DND-41 (cell line): Measurements from ENCODE around the gene GALNT13.

Experiments used
- ATAC-seq: fragments of 200-7000 bp; cut with Tn5 transposase; 3 replicates; pipeline ENCODE4 v1.9.1; 2021; ENCODE audit warnings: low read depth; ENCODE audit not compliant: insufficient read depth
- DNase-seq: peaks from one replicate; pipeline ENCODE4 v3.0.0-alpha.2; 2020
- H2AFZ ChIP-seq: 2 replicates; pipeline ENCODE4 v1.6.0; 2012; ENCODE audit warnings: low read depth, low read length
- H3K27ac ChIP-seq: 2 replicates; pipeline ENCODE4 v1.5.1; 2012; ENCODE audit warnings: low read length, inconsistent platforms
- H3K27me3 ChIP-seq: fragments of 200-600 bp; sonication (generic); 2 replicates; pipeline ENCODE4 v1.6.0; 2012; ENCODE audit warnings: low read length, mild to moderate bottlenecking, inconsistent platforms; ENCODE audit not compliant: insufficient read depth, poor library complexity
- H3K36me3 ChIP-seq: 2 replicates; pipeline ENCODE4 v1.5.1; 2012; ENCODE audit warnings: low read length, inconsistent platforms; ENCODE audit not compliant: insufficient read depth
- H3K4me1 ChIP-seq: 2 replicates; pipeline ENCODE4 v1.5.1; 2012; ENCODE audit warnings: mild to moderate bottlenecking, low read length; ENCODE audit not compliant: insufficient read depth
- H3K4me2 ChIP-seq: 2 replicates; pipeline ENCODE4 v1.6.0; 2012; ENCODE audit warnings: mild to moderate bottlenecking, moderate library complexity, low read length, inconsistent platforms; ENCODE audit not compliant: insufficient read depth
- H3K4me3 ChIP-seq, 2 experiments: fragments of 200-600 bp in 1 of 2; shearing (Covaris generic) in 1 of 2; 2 replicates each; pipeline ENCODE4 v1.5.1; 2012 to 2016; ENCODE audit warnings: inconsistent platforms in 2 of 2, low read length in 2 of 2, mild to moderate bottlenecking in 2 of 2, low read depth in 1 of 2, moderate library complexity in 1 of 2
- H3K79me2 ChIP-seq: 2 replicates; pipeline ENCODE4 v1.6.0; 2012; ENCODE audit warnings: low read length, inconsistent platforms; ENCODE audit not compliant: insufficient read depth
- H3K9ac ChIP-seq: 2 replicates; pipeline ENCODE4 v1.6.0; 2012; ENCODE audit warnings: low read depth, mild to moderate bottlenecking, inconsistent platforms, low read length, moderate library complexity
- H3K9me3 ChIP-seq: 2 replicates; pipeline ENCODE4 v1.5.1; 2012; ENCODE audit warnings: low read length, moderate library complexity, mild to moderate bottlenecking, inconsistent platforms; ENCODE audit not compliant: insufficient read depth, severe bottlenecking
- H4K20me1 ChIP-seq: 2 replicates; pipeline ENCODE4 v1.6.0; 2012; ENCODE audit warnings: low read length; ENCODE audit not compliant: insufficient read depth
- EZH2 ChIP-seq: IDR thresholded peaks from 3 replicates; pipeline ENCODE4 v1.6.1; 2012; ENCODE audit warnings: borderline replicate concordance, low read depth, mild to moderate bottlenecking, moderate library complexity, low read length, inconsistent platforms; ENCODE audit not compliant: severe bottlenecking
- TF ChIP-seq, protein P1 (sequence below): IDR thresholded peaks from 2 replicates; pipeline ENCODE4 v1.5.1; 2012; ENCODE audit warnings: borderline replicate concordance, low read length, moderate library complexity, mild to moderate bottlenecking; ENCODE audit not compliant: poor library complexity, severe bottlenecking; ENCODE audit errors: extremely low read depth

The GALNT13 gene

DNA sequence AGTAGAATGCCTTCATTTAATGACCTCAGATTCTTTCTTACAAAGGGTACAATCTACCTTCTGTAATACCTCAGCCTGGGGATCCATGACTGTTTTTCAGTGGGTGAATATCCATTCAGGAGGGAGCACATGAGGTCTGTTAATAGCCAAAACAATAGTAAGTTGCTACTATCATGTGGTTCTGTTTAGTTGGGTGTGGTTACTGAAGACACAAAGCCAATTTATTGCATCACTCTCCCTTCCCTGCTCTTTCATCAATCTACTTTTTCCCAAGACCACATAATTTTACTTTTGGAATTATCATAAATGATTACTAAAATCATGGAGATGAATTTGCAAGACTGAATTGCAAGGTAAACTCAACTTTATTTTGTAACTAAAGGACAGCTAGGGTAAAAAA is 254.2 kb downstream of the GALNT13 start:
- H2AFZ ChIP-seq = no peak overlapping the region
- no peak overlapping the region for H3K4me2 ChIP-seq
- no peaks in the 10 kb centered on the region for H3K36me3 ChIP-seq
- DNase-seq (no peak), ATAC-seq (no peak)
- no peaks in the 10 kb centered on the region for H4K20me1 ChIP-seq
- H3K27me3 ChIP-seq = no peaks in the 10 kb centered on the region
- no peak overlapping the region for H3K9ac ChIP-seq
- H3K4me3 ChIP-seq = no peak overlapping the region
- no peaks in the 10 kb centered on the region for H3K79me2 ChIP-seq
- no peak for TF ChIP-seq EZH2
- TF ChIP-seq, protein P1, sequence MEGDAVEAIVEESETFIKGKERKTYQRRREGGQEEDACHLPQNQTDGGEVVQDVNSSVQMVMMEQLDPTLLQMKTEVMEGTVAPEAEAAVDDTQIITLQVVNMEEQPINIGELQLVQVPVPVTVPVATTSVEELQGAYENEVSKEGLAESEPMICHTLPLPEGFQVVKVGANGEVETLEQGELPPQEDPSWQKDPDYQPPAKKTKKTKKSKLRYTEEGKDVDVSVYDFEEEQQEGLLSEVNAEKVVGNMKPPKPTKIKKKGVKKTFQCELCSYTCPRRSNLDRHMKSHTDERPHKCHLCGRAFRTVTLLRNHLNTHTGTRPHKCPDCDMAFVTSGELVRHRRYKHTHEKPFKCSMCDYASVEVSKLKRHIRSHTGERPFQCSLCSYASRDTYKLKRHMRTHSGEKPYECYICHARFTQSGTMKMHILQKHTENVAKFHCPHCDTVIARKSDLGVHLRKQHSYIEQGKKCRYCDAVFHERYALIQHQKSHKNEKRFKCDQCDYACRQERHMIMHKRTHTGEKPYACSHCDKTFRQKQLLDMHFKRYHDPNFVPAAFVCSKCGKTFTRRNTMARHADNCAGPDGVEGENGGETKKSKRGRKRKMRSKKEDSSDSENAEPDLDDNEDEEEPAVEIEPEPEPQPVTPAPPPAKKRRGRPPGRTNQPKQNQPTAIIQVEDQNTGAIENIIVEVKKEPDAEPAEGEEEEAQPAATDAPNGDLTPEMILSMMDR = no peak
- no peaks in the 10 kb centered on the region for H3K4me1 ChIP-seq
- H3K9me3 ChIP-seq = no peaks in the 10 kb centered on the region
- no peak overlapping the region for H3K27ac ChIP-seq

DNA sequence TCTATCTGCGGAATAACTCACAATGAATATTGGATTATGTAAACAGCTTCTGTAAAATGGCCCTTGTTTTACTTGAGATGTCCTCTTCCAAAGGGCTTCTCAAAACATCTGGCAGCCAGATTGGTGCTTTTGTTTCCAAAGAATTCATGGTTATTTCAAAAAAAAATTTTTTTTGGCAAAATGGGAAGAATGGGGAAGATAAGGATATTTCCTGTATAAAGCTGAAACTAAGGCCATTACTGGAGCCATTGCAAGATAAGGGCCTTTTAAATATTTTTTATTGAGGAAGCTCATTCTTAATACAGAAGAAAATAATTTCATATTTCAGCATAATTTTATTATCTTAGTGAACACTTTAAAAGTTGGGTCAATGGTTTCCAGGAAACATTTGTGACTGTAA is 259.1 kb downstream of the GALNT13 start:
- Histone ChIP-seq H4K20me1 (no peaks in the 10 kb centered on the region), H3K4me2 (no peak overlapping the region), H3K27ac (no peak overlapping the region), H3K9ac (no peak overlapping the region), H3K9me3 (no peaks in the 10 kb centered on the region), H3K79me2 (no peaks in the 10 kb centered on the region), H3K36me3 (no peaks in the 10 kb centered on the region), H3K27me3 (no peaks in the 10 kb centered on the region), H3K4me1 (no peaks in the 10 kb centered on the region), H3K4me3 (no peak overlapping the region), H2AFZ (no peak overlapping the region)
- no peak for ATAC-seq
- DNase-seq = no peak
- TF ChIP-seq, protein P1 = no peak
- TF ChIP-seq EZH2 = no peak

DNA sequence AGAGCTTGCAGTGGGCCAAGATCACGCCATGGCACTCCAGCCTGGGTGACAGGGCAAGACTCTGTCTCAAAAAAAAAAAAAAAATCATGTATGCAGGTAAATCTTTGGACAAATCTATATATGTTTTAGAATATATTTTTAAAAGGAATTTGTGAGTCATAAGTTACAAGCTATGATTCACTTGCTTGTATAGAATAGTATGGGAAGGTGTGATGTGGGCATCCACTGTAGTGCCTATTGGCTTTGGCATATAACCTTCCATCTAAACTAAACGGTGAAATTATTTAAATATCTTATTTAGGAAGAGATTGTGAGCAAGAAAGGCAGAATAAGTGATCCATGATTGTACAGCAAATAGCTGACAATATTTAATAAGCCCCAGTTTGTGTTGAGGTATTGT is 261.1 kb downstream of the GALNT13 start:
- Histone ChIP-seq H4K20me1 (no peaks in the 10 kb centered on the region), H3K4me3 (no peak overlapping the region), H3K79me2 (no peaks in the 10 kb centered on the region), H3K36me3 (no peaks in the 10 kb centered on the region), H2AFZ (no peak overlapping the region), H3K9me3 (no peaks in the 10 kb centered on the region), H3K4me2 (no peak overlapping the region), H3K4me1 (no peaks in the 10 kb centered on the region), H3K9ac (no peak overlapping the region), H3K27ac (no peak overlapping the region), H3K27me3 (no peaks in the 10 kb centered on the region)
- TF ChIP-seq, protein P1 = no peak
- no peak for TF ChIP-seq EZH2
- DNase-seq (no peak), ATAC-seq (no peak)

DNA sequence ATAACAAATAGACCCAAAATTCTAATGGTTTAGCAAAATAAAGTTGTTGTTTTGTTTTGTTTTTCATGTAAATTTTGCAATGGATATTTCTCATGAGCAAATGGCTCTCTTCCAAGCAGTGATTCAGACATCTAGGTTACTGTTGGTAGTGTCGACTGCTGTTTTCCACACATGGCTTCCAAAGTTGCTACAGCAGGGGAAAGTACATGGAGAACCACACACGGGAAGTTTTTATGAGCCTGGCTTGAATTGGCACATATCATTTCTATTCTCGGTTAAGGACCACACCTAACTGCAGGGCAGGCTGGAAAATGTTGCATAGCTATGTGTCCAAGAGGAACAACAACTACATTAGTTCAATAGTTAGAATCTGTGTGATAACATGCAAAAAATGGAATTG is 262.1 kb downstream of the GALNT13 start:
- no peaks in the 10 kb centered on the region for H4K20me1 ChIP-seq
- H3K27me3 ChIP-seq = no peaks in the 10 kb centered on the region
- H3K4me3 ChIP-seq = no peak overlapping the region
- no peaks in the 10 kb centered on the region for H3K36me3 ChIP-seq
- no peak overlapping the region for H3K27ac ChIP-seq
- DNase-seq (no peak), ATAC-seq (no peak)
- TF ChIP-seq, protein P1 = no peak
- TF ChIP-seq EZH2 = no peak
- H3K79me2 ChIP-seq = no peaks in the 10 kb centered on the region
- no peaks in the 10 kb centered on the region for H3K9me3 ChIP-seq
- H3K4me2 ChIP-seq = no peak overlapping the region
- H3K4me1 ChIP-seq = no peaks in the 10 kb centered on the region
- H2AFZ ChIP-seq = no peak overlapping the region
- H3K9ac ChIP-seq = no peak overlapping the region
